Smooth muscle cell (in vitro differentiated cells): ENCODE results near the gene SMCHD1. TPM values are rescaled to one million over a fixed set of nuclear protein-coding genes. Genes with fewer than 3 reads are reported as not detected.
"Not testable (repeated sequence)": the region's sequence is repeated elsewhere in the genome, so short reads cannot be mapped to it uniquely, and the experiment has no call there.

Experiments used
- DNase-seq: peaks from one replicate; lab custom pipeline; 2025; ENCODE audit not compliant: unreplicated experiment; lab: John Stamatoyannopoulos, UW
- H2AFZ ChIP-seq: fragments of 200-600 bp; sonication (generic); 2 replicates; pipeline ENCODE4 v1.6.0; 2016; ENCODE audit warnings: antibody characterized with exemption, low read depth, mild to moderate bottlenecking
- H3F3A ChIP-seq: fragments of 200-600 bp; sonication (generic); 2 replicates; pipeline ENCODE4 v1.6.0; 2017; ENCODE audit warnings: antibody characterized with exemption, low read depth
- H3K27ac ChIP-seq: fragments of 200-600 bp; sonication (generic); 2 replicates; pipeline ENCODE4 v1.5.1; 2016; ENCODE audit warnings: low read depth, mild to moderate bottlenecking
- H3K27me3 ChIP-seq: fragments of 200-600 bp; sonication (generic); 2 replicates; pipeline ENCODE4 v1.6.1; 2016; ENCODE audit warnings: low read depth, mild to moderate bottlenecking
- H3K36me3 ChIP-seq: fragments of 200-600 bp; sonication (generic); 2 replicates; pipeline ENCODE4 v1.5.1; 2016; ENCODE audit warnings: low read depth
- H3K4me1 ChIP-seq: fragments of 200-600 bp; sonication (generic); 2 replicates; pipeline ENCODE4 v1.5.1; 2016; ENCODE audit warnings: low read depth
- H3K4me2 ChIP-seq: fragments of 200-600 bp; sonication (generic); 2 replicates; pipeline ENCODE4 v1.6.0; 2016; ENCODE audit warnings: mild to moderate bottlenecking
- H3K4me3 ChIP-seq: fragments of 200-600 bp; sonication (generic); 2 replicates; pipeline ENCODE4 v1.5.1; 2016; ENCODE audit warnings: mild to moderate bottlenecking
- H3K79me2 ChIP-seq: fragments of 200-600 bp; sonication (generic); 2 replicates; pipeline ENCODE4 v1.6.0; 2016; ENCODE audit warnings: low read depth, mild to moderate bottlenecking
- H3K9ac ChIP-seq: fragments of 200-600 bp; sonication (generic); 2 replicates; pipeline ENCODE4 v1.6.0; 2016; ENCODE audit warnings: low read depth
- H3K9me3 ChIP-seq: fragments of 200-600 bp; sonication (generic); replicated peaks from 2 replicates; pipeline ENCODE4 v1.5.1; 2016; ENCODE audit warnings: low read depth
- H4K20me1 ChIP-seq: fragments of 200-600 bp; sonication (generic); 2 replicates; pipeline ENCODE4 v1.6.0; 2016; ENCODE audit warnings: low read depth
- WGBS: methylation state at CpG from one replicate; pipeline ENCODE4 v1.1.7; 2016; ENCODE audit warnings: low lambda C conversion rate; 5-methylcytosine and 5-hydroxymethylcytosine counted together
- polyA plus RNA-seq: library from polyadenylated mRNA; unstranded; fragments of >200 nt; fragmentation: Nextera tagmentation; extraction: Ambion mirVana; gene quantifications from 2 replicates; pipeline ENCODE4 v1.2.1, GENCODE V29; 2016
- total RNA-seq: library from RNA; depleted of rRNA; stranded (reverse); fragments of >200 nt; gene quantifications from 2 replicates; pipeline ENCODE4 v1.2.3, GENCODE V29; 2014
- TF ChIP-seq, protein P1 (sequence below): fragments of 200-600 bp; sonication (generic); IDR thresholded peaks from 2 replicates; pipeline ENCODE4 v1.5.1; 2017; ENCODE audit warnings: borderline replicate concordance, mild to moderate bottlenecking, antibody characterized with exemption; ENCODE audit not compliant: insufficient read depth, poor library complexity, severe bottlenecking

Gene SMCHD1
- total and polyA plus RNA-seq, 2 experiments from 2014 or later, result 5.9 to 46.3 TPM

DNA sequence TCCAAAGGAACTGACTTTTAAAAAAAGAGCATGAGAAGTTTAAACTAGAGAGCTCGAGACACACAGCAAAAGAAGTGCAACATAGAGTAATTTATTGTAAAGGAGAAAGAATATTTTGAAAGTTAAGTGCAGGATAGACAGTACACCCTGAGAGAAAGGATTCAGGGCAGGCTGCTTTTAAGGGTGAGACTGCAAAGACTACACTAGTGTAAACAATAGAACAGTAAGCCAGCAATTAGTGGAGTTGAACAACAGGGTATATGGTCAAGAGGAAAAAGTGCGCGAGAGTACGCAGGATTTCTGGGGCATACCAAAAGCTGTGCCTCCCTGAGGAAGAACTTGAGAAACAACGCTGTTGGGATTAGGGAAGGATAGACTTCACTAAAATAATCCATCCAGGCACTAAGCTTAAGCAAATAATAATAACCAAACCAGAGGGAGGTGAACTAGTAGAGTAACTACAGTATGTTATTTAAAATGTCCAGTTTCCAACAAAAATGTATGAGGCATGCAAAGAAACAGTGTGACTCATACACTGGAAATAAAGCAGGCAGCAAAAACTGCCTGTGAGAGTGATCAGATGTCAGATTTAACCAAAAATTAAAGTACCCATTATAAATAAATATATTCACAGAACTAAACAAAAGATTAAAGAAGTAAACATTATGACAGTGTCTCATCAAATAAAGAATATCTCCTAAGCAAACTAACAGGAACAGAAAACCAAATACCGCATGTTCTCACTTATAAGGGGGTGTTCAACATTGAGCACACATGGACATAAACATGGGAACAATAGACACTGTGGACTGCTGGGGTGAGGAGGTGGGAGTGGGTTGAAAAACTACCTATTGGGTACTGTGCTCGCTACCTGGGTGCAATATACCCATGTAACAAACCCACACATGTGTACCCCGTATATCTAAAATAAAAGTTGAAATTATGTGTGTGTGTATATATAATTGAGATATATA is 150.7 kb downstream of the SMCHD1 start:
- WGBS, result 83% methylated on average over 8 of the region's 8 CpGs
- no peak overlapping the region for H3K4me3 ChIP-seq
- no peaks in the 10 kb centered on the region for H4K20me1 ChIP-seq
- H3F3A ChIP-seq, result peaks cover 6% of the 10 kb centered on the region
- no peak overlapping the region for H2AFZ ChIP-seq
- peak overlapping the region; percentile 44 for H3K27ac ChIP-seq
- no peaks in the 10 kb centered on the region for H3K9me3 ChIP-seq
- H3K4me2 ChIP-seq, result peak overlapping the region; percentile 68
- no peaks in the 10 kb centered on the region for H3K36me3 ChIP-seq
- H3K9ac ChIP-seq, result no peak overlapping the region
- TF ChIP-seq, protein P1, sequence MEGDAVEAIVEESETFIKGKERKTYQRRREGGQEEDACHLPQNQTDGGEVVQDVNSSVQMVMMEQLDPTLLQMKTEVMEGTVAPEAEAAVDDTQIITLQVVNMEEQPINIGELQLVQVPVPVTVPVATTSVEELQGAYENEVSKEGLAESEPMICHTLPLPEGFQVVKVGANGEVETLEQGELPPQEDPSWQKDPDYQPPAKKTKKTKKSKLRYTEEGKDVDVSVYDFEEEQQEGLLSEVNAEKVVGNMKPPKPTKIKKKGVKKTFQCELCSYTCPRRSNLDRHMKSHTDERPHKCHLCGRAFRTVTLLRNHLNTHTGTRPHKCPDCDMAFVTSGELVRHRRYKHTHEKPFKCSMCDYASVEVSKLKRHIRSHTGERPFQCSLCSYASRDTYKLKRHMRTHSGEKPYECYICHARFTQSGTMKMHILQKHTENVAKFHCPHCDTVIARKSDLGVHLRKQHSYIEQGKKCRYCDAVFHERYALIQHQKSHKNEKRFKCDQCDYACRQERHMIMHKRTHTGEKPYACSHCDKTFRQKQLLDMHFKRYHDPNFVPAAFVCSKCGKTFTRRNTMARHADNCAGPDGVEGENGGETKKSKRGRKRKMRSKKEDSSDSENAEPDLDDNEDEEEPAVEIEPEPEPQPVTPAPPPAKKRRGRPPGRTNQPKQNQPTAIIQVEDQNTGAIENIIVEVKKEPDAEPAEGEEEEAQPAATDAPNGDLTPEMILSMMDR, result no peak
- peaks cover 12% of the 10 kb centered on the region for H3K4me1 ChIP-seq
- H3K79me2 ChIP-seq, result no peaks in the 10 kb centered on the region
- H3K27me3 ChIP-seq, result no peaks in the 10 kb centered on the region
- no peak for DNase-seq

DNA sequence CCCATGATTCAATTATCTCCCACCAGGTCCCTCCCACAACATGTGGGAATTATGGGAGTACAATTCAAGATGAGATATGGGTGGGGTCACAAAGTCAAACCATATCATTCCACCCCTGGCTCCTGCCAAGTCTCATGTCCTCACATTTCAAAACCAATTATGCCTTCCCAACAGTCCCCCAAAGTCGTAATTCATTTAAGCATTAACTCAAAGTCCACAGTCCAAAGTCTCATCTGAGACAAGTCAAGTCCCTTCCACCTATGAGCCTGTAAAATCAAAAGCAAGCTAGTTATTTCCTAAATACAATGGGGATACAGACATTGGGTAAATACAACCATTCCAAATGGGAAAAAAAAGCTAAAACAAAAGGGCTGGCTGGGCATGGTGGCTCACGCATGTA is 153.1 kb downstream of the SMCHD1 start:
- H3K79me2 ChIP-seq, H3K36me3 ChIP-seq, H2AFZ ChIP-seq, H3K27me3 ChIP-seq, H3K9me3 ChIP-seq, H3K27ac ChIP-seq, H4K20me1 ChIP-seq, DNase-seq, H3K9ac ChIP-seq, H3F3A ChIP-seq, H3K4me3 ChIP-seq, H3K4me2 ChIP-seq: not testable (repeated sequence)
- peaks cover 12% of the 10 kb centered on the region for H3K4me1 ChIP-seq
- WGBS, result 98% methylated on average over 2 of the region's 2 CpGs

DNA sequence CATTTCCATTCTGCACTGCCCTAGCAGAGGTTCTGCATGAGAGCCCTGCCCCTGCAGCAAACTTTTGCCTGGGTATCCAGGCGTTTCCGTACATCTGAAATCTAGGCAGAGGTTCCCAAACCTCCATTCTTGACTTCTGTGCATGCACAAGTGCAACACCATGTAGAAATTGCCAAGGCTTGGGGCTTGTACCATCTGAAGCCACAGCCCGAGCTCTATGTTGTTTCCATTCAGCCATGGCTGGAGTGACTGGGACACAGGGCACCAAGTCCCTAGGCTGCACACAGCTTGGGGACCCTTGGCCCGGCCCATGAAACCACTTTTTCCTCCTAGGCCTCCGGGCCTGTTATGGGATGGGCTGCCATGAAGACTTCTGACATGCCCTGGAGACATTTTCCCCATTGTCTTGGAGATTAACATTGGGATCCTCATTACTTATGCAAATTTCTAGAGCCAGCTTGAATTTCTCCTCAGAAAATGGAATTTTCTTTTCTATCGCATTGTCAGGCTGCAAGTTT is 154.2 kb downstream of the SMCHD1 start:
- not testable (repeated sequence) for H3F3A ChIP-seq, DNase-seq, H3K4me3 ChIP-seq, H3K9me3 ChIP-seq, H3K27ac ChIP-seq, H3K4me2 ChIP-seq, H3K36me3 ChIP-seq, H3K27me3 ChIP-seq, H3K79me2 ChIP-seq, H4K20me1 ChIP-seq, H3K9ac ChIP-seq, H2AFZ ChIP-seq
- H3K4me1 ChIP-seq, result peaks cover 12% of the 10 kb centered on the region
- 82% methylated on average over 6 of the region's 6 CpGs for WGBS

DNA sequence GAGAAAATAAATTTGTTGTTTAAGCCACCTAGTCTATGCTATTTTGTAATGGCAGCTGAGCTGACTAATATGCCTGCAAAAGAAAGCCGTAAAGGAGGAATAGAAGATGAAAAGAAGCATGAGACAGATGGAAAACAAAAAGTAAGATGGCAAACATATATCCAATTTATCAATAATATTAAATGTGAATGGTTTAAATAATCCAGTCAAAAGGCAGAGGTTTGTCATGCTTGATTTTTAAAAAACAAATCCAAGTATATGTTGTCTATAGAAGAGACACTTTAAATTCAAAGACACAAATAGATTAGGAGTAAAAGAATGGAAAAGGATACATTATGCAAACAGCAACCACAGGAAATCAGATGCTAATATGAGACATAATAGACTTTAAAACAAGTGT is 155.9 kb downstream of the SMCHD1 start:
- TF ChIP-seq, protein P1, result no peak
- Histone ChIP-seq H2AFZ (no peak overlapping the region), H3K27me3 (no peaks in the 10 kb centered on the region), H4K20me1 (no peaks in the 10 kb centered on the region), H3K79me2 (no peaks in the 10 kb centered on the region), H3K36me3 (no peaks in the 10 kb centered on the region), H3K4me3 (no peak overlapping the region), H3K4me2 (no peak overlapping the region), H3K9me3 (no peaks in the 10 kb centered on the region), H3K9ac (no peak overlapping the region), H3K27ac (no peak overlapping the region), H3F3A (no peaks in the 10 kb centered on the region), H3K4me1 (no peaks in the 10 kb centered on the region)
- DNase-seq, result no peak
- 97% methylated on average over 1 of the region's 1 CpG for WGBS
